SK-N-SH (cell line): ENCODE measurements around the gene MROH2A. TPM values are rescaled to one million over a fixed set of nuclear protein-coding genes. Genes with fewer than 3 reads are reported as not detected.

ENCODE experiments used
- CTCF ChIA-PET: fragments of 300-600, 350-600 bp; formaldehyde crosslinking; extraction: SDS; loops from one replicate; lab custom pipeline; 2021; lab: Yijun Ruan, JAX
- POLR2A ChIA-PET: fragments of 350-600 bp; sonication (Branson Sonifier 250); formaldehyde crosslinking; extraction: SDS; loops from one replicate; lab custom pipeline; 2020; ENCODE audit warnings: antibody characterized with exemption, inconsistent platforms; lab: Yijun Ruan, JAX
- DNase-seq: peaks from one replicate; pipeline ENCODE4 v3.0.0; 2012
- H2AFZ ChIP-seq: fragments of 200-600 bp; sonication (generic); 2 replicates; pipeline ENCODE4 v1.8.1; 2016; ENCODE audit warnings: antibody characterized with exemption, mild to moderate bottlenecking, low read depth
- H3F3A ChIP-seq: fragments of 200-600 bp; sonication (generic); replicated peaks from 2 replicates; pipeline ENCODE3; 2016; ENCODE audit warnings: antibody characterized with exemption, mild to moderate bottlenecking; ENCODE audit not compliant: insufficient read depth
- H3K27ac ChIP-seq, 2 experiments: fragments of 200-500 bp in 1 of 2; fragments of 200-600 bp in 1 of 2; sonication (Bioruptor generic) in 1 of 2; sonication (generic), shearing (Covaris generic) in 1 of 2; 2 replicates each; pipeline versions ENCODE4 v1.5.1 to v1.6.1; 2014 to 2016; ENCODE audit warnings: low read depth in 2 of 2, inconsistent platforms in 1 of 2, low read length in 1 of 2, mild to moderate bottlenecking in 1 of 2, mixed read lengths in 1 of 2
- H3K27me3 ChIP-seq: fragments of 200-600 bp; sonication (generic), shearing (Covaris generic); 2 replicates; pipeline ENCODE4 v1.6.1; 2016; ENCODE audit warnings: mixed run types; ENCODE audit not compliant: insufficient read depth
- H3K36me3 ChIP-seq, 2 experiments: fragments of 200-500 bp in 1 of 2; fragments of 200-600 bp in 1 of 2; sonication (Bioruptor generic) in 1 of 2; sonication (generic) in 1 of 2; replicated peaks in 1 of 2; 2 replicates each; pipeline versions ENCODE3 to v1.5.1; 2014 to 2016; ENCODE audit warnings: low read length in 1 of 2, mild to moderate bottlenecking in 1 of 2; ENCODE audit not compliant: insufficient read depth in 2 of 2, control insufficient read depth in 1 of 2
- H3K4me1 ChIP-seq, 2 experiments: fragments of 200-500 bp in 1 of 2; fragments of 200-600 bp in 1 of 2; sonication (Bioruptor generic) in 1 of 2; sonication (generic), shearing (Covaris generic) in 1 of 2; 2 replicates each; pipeline versions ENCODE4 v1.5.1 to v1.6.1; 2014 to 2016; ENCODE audit warnings: low read depth in 1 of 2, low read length in 1 of 2, mixed run types in 1 of 2; ENCODE audit not compliant: insufficient read depth in 2 of 2, control insufficient read depth in 1 of 2
- H3K4me2 ChIP-seq: fragments of 200-600 bp; sonication (generic), shearing (Covaris generic); 2 replicates; pipeline ENCODE4 v1.6.1; 2017; ENCODE audit warnings: mixed run types
- H3K4me3 ChIP-seq, 2 experiments: fragments of 200-500 bp in 1 of 2; fragments of 200-600 bp in 1 of 2; sonication (Bioruptor generic) in 1 of 2; sonication (generic), shearing (Covaris generic) in 1 of 2; 2 replicates each; pipeline versions ENCODE4 v1.5.1 to v1.8.1; 2014 to 2016; ENCODE audit warnings: low read depth in 2 of 2, inconsistent platforms in 1 of 2, low read length in 1 of 2, mild to moderate bottlenecking in 1 of 2, mixed read lengths in 1 of 2, moderate library complexity in 1 of 2
- H3K79me2 ChIP-seq: fragments of 200-600 bp; sonication (generic); 2 replicates; pipeline ENCODE4 v1.8.1; 2017; ENCODE audit warnings: mild to moderate bottlenecking; ENCODE audit not compliant: insufficient read depth
- H3K9ac ChIP-seq: fragments of 200-600 bp; sonication (generic); 2 replicates; pipeline ENCODE4 v1.6.1; 2017; ENCODE audit warnings: mixed run types
- H3K9me2 ChIP-seq: fragments of 200-600 bp; sonication (generic); 2 replicates; pipeline ENCODE4 v1.6.1; 2017; ENCODE audit warnings: mixed run types
- H3K9me3 ChIP-seq: fragments of 200-600 bp; sonication (generic); 2 replicates; pipeline ENCODE4 v1.6.1; 2017; ENCODE audit warnings: mixed run types, mild to moderate bottlenecking, moderate library complexity
- H4K20me1 ChIP-seq: fragments of 200-600 bp; sonication (generic); 2 replicates; pipeline ENCODE4 v1.6.1; 2017; ENCODE audit warnings: mild to moderate bottlenecking, mixed run types; ENCODE audit not compliant: insufficient read depth
- CTCF ChIP-seq: fragments of 200-600 bp; sonication (generic); IDR thresholded peaks from 2 replicates; pipeline ENCODE4 v1.6.1; 2017; ENCODE audit warnings: antibody characterized with exemption, mild to moderate bottlenecking, moderate library complexity
- EP300 ChIP-seq, 2 experiments: IDR thresholded peaks; 2 replicates each; pipeline versions ENCODE4 v1.4.0 to v1.6.1; 2012; ENCODE audit warnings: borderline replicate concordance in 1 of 2, low read depth in 1 of 2, low read length in 1 of 2
- FOXJ3 ChIP-seq: sonication (generic); formaldehyde crosslinking; IDR thresholded peaks from 2 replicates; pipeline ENCODE4 v1.5.1; 2020; ENCODE audit warnings: mild to moderate bottlenecking, missing genetic modification reagents
- FOXM1 ChIP-seq: IDR thresholded peaks from 2 replicates; pipeline ENCODE4 v1.4.0; 2012; ENCODE audit warnings: low read depth, mild to moderate bottlenecking
- GABPA ChIP-seq: IDR thresholded peaks from 2 replicates; pipeline ENCODE4 v1.4.0; 2012; ENCODE audit warnings: low read depth, mild to moderate bottlenecking
- JUND ChIP-seq: IDR thresholded peaks from 2 replicates; pipeline ENCODE4 v1.4.0; 2012
- MAX ChIP-seq: IDR thresholded peaks from 2 replicates; pipeline ENCODE4 v1.4.0; 2012; ENCODE audit warnings: low read depth
- NFIC ChIP-seq: IDR thresholded peaks from 2 replicates; pipeline ENCODE4 v1.4.0; 2012; ENCODE audit warnings: borderline replicate concordance
- RAD21 ChIP-seq: IDR thresholded peaks from 2 replicates; pipeline ENCODE4 v1.6.1; 2012; ENCODE audit warnings: mild to moderate bottlenecking, low read length
- RCOR1 ChIP-seq: fragments of 150-350 bp; IDR thresholded peaks from 2 replicates; pipeline ENCODE4 v1.6.1; 2017; ENCODE audit warnings: antibody characterized with exemption, low read length
- REST ChIP-seq: IDR thresholded peaks from 2 replicates; pipeline ENCODE4 v1.6.1; 2012; ENCODE audit warnings: mild to moderate bottlenecking, low read depth, low read length, moderate library complexity
- SIN3A ChIP-seq: IDR thresholded peaks from 2 replicates; pipeline ENCODE4 v1.6.1; 2012; ENCODE audit warnings: low read depth, mild to moderate bottlenecking, low read length, moderate library complexity, borderline replicate concordance
- TAF1 ChIP-seq: IDR thresholded peaks from 2 replicates; pipeline ENCODE4 v1.6.1; 2012; ENCODE audit warnings: low read depth, mild to moderate bottlenecking, low read length, moderate library complexity, borderline replicate concordance
- TCF12 ChIP-seq: IDR thresholded peaks from 2 replicates; pipeline ENCODE4 v1.4.0; 2012
- USF1 ChIP-seq: IDR thresholded peaks from 2 replicates; pipeline ENCODE4 v1.4.0; 2012; ENCODE audit warnings: low read depth, borderline replicate concordance
- YY1 ChIP-seq: IDR thresholded peaks from 2 replicates; pipeline ENCODE4 v1.4.0; 2012; ENCODE audit warnings: low read depth, mild to moderate bottlenecking
- ZBTB33 ChIP-seq: IDR thresholded peaks from 2 replicates; pipeline ENCODE4 v1.4.0; 2012; ENCODE audit warnings: low read depth, borderline replicate concordance
- WGBS: methylation state at CpG from one replicate; pipeline ENCODE4 v1.1.6; 2017; ENCODE audit warnings: low lambda C conversion rate; 5-methylcytosine and 5-hydroxymethylcytosine counted together
- polyA plus RNA-seq, 3 experiments: library from polyadenylated mRNA; depleted of rRNA; stranded (reverse); fragments of >200 nt; gene quantifications; 2 replicates each; pipeline ENCODE4 v1.2.3, GENCODE V29; 2012

Gene MROH2A
- polyA plus RNA-seq, 1 of the 3 experiments (the other 2 are of a cell fraction), result 0.02 TPM

- H3K9ac ChIP-seq, result no peak overlapping the region
- no peak for TF ChIP-seq FOXM1
- no peak for TF ChIP-seq TAF1
- TF ChIP-seq EP300 (IDR thresholded peaks at IDR 0.05; ENCODE audit: borderline replicate concordance in 1 of 2, low read depth in 1 of 2, low read length in 1 of 2), result no peak
- no peak for TF ChIP-seq ZBTB33
- TF ChIP-seq USF1, result no peak
- TF ChIP-seq REST, result no peak
- TF ChIP-seq RCOR1, result no peak
- no peak for TF ChIP-seq SIN3A
- no peak for TF ChIP-seq CTCF
- no peak for TF ChIP-seq YY1
- no peak for TF ChIP-seq JUND
- TF ChIP-seq MAX, result no peak
- TF ChIP-seq GABPA, result no peak
- no peak for TF ChIP-seq FOXJ3 (CRISPR knock-in tag)
- no peak for TF ChIP-seq RAD21
- TF ChIP-seq NFIC, result no peak
- no peak for TF ChIP-seq TCF12
- TF ChIP-seq, all 33 proteins: peak for 0
- Histone ChIP-seq H4K20me1 (no peaks in the 10 kb centered on the region), H3K9me3 (no peaks in the 10 kb centered on the region), H3K36me3 (no peaks in the 10 kb centered on the region), H3K4me1 (no peaks in the 10 kb centered on the region), H3K4me2 (no peak overlapping the region), H3K27ac (no peak overlapping the region), H3K79me2 (no peaks in the 10 kb centered on the region), H2AFZ (no peak overlapping the region), H3K27me3 (no peaks in the 10 kb centered on the region), H3K9me2 (no peaks in the 10 kb centered on the region), H3F3A (no peaks in the 10 kb centered on the region), H3K4me3 (no peak overlapping the region)
- ChIA-PET CTCF (no interaction called here), POLR2A (no interaction called here)
- no peak for DNase-seq
- WGBS, result 82% methylated on average over 26 of the region's 44 CpGs
Measured at GRCh38 chr2:233754872-233755611, 23.1 kb upstream of the MROH2A start.
